ENCODE data around the gene ADAM10.

ADAM10 gene

GRCh38 chr15:58755956-58756355 is 6.4 kb upstream of the ADAM10 start:
- DNase-seq: peak; percentile 33

DNA sequence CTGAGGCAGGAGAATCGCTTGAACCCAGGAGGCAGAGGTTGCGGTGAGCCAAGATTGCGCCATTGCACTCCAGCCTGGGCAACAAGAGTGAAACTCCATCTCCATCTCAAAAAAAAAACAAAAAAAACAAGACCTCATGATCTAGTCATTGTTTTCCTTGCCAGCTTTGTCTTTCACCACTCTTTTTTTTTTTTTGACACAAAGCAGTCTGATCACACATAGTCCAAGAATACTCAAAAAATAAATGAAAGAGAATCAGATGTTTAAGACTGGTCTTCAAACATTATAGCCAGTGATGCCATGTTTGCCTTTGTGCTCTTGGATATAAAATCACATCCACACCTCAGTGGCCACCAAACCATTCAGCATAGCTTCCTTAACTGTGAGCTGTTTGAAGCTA is 5.8 kb upstream of the ADAM10 start:
- no peak for DNase-seq

- DNase-seq: no peak
Measured at GRCh38 chr15:58752716-58753115, 3.2 kb upstream of the ADAM10 start.

- DNase-seq: peak; percentile 49
Measured at GRCh38 chr15:58748852-58749531, 515 bp downstream of the ADAM10 start.

DNA sequence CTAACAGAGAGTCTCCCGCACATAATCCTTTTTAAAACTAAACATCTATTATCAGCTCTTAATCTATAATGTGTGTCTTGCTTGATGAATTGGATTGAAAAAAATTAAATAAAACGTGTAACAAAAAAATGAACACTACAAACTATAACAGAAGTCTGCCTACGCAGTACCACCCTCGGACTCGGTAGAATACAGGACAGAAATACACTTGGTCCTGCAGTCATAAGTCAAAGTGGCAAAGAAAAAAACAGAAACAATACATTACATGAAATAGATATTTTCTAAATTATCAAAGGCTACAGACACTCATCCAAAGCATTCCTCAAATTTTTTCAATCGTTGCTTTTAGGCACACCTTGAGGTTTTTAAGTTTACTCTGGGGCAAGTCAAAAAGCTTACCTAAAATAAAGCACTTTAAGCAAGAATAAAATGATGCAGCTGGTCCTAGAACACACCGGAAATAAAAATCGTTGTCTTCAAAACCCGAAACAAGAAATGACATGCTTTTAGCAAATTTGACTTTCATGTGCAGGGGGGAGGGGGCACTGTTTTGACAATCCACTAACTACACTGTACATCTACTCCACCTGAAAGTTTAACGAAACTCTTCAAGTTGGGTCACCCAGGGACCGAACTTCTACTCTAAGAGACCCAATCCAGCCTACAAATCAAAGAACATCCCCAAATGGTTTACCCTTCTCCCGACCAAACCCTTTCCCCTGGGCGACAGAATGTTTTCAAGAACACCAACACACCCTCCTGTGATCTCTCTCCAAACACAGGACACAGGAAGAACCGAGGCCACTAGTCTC is 1.3 kb downstream of the ADAM10 start:
- peak; percentile 22 for DNase-seq

DNA sequence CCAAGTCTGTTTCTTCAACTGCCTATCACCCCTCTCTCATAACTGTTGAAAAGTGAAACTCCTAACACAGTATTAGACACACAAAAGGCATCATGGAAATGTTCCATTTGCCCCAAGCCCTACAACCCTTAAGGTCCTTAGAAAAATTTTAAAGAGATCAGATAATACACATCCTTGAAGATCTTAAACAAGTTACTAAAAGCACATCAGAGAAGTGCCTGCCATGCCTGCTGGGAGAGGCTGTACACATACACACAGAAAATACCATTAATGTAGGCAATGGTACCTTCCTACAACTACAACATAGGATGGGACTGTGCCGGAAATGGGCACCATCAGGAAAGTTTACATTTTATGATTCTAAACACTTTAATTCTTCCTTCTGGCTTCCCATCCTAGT is 3.3 kb downstream of the ADAM10 start:
- DNase-seq: no peak

DNA sequence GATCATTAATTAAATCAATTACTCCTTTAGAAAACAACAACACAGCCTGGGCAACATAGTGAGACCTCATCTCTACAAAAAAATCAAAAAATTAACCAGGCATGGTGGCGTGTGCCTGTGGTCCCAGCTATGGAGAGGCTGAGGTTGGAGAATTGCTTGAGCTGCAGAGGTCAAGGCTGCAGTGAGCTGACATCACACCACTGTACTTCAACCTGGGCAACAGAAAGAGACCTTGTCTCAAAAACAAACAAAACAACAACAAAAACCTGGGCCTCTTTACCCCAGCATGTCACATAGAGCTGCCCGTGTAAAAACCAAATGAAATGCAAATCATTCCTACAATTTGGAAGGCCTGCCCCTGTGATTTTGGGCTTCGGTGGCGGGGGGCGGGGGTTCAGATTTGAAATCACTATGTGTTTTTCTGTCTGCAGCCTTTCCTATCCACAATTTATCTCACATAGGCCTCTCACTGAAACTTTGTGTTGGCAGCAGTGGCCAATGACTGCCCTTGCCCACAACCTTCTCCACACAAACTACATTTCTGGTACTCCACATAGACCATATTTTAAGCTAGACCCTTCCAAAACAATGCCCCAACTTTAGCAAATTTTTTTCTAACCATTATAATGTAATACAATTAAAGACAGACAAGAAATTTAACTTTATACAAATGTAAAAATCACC is 6.5 kb downstream of the ADAM10 start:
- no peak for DNase-seq

DNA sequence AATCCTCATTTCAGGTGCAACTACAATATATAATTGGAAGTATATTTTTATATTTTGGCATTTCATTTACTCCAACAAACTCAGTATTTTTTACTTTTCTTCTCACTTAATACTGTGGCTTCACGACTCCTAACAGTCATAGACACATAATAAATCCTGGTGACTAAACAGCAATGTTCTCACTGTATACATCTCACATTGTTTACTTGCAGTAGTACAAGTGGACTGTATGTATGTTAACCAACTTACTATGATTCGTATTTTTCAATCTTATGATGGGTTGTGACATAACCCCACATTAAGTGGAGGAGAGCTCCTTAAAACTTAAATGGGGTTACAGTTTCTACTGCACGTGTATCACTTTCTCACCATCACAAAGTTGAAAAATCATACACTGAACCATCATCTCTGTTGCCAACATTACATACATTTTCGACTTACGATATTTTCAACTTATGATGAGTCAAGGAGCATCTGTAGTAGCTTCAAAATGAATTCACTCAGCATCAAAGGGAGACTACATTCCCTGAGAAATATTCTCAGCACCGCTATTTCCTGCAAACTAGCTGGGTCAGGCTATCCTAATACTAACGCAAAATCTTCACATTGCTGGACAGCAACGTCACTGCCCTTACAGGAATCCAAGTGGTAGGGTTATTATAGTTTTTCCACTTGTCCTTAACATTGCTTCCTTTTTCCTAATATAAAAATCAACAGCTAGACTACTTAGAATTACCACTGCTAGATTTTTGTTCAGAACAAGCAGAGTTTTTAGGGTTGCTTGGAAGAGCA is 7.3 kb downstream of the ADAM10 start:
- DNase-seq: no peak

GRCh38 chr15:58741032-58741431 is 8.5 kb downstream of the ADAM10 start:
- DNase-seq: no peak

DNA sequence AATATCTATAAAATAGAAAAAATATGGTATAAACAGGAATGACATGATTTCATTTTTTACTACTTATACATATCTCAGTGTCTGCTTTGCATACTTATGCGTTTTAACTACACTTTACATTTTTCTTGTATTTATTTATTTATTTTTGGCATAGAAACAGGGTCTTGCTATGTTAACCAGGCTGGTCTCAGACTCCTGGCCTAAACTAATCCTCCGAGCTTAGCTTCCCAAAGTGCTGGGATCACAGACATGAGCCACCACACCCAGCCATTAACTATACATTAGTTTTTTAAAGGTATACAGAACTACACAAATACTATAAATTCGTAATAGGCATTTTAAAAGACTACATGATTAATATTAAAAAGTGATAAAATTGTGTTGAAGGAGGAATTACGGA is 9.1 kb downstream of the ADAM10 start:
- DNase-seq: no peak

- DNase-seq: no peak
Measured at GRCh38 chr15:58738046-58738707, 11.3 kb downstream of the ADAM10 start.

GRCh38 chr15:58737298-58737697 is 12.2 kb downstream of the ADAM10 start:
- DNase-seq: no peak

- peak; percentile 19 for DNase-seq
Measured at GRCh38 chr15:58736018-58736643, 13.4 kb downstream of the ADAM10 start.

- no peak for DNase-seq
Measured at GRCh38 chr15:58734859-58735258, 14.6 kb downstream of the ADAM10 start.

DNA sequence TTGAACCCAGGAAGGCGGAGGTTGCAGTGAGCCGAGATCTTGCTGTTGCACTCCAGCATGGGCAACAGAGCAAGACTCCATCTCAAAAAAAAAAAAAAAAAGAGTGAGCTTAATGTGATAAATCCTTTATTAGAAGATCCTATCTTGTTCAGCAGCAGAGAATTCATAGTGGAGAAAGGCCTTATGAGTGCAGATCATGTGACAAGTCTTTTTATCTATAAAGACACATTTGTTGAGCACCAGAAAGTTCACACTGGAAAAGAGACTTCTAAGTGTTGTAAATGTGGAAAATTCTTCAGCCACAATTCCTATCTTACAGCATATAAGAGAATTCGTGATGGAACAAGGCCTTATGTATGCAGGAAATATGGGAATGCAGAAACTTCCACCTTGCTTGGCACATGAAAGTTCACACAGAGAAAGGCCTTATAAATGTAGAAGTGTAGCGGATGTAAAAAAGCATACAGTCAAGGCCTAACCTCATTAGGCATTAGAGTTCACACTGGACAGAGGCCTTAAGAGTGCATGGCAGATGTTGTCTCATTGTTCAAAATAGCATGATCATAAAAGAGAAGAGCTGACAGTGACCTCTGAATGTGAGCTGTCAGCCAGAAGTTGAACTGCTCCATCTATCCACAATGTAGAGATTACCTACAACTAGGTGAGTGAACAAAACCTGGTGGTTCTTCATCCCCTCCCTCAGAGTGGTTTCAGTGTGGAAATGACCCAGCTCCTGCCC is 16.7 kb downstream of the ADAM10 start:
- no peak for DNase-seq

GRCh38 chr15:58731756-58732535 is 17.6 kb downstream of the ADAM10 start:
- DNase-seq: no peak

DNA sequence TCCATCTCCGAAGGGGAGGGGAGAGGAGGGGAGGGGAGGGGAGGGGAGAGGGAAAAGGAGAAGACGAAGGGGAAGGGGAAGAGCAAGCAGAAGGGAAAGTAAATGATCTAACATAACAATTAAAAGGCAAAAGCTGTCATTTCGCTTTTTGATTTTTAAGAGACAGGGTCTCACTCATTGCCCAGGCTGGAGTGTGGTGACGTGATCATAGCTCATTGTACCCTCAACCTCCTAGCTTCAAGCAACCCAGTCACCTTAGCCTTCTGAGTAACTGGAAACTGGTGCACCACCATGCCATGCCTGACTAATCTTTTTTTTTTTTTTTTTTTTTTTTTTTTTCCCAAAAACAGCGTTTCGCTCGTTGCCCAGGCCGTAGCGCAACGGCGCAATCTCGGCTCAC is 22.6 kb downstream of the ADAM10 start:
- DNase-seq: peak; percentile 73

DNA sequence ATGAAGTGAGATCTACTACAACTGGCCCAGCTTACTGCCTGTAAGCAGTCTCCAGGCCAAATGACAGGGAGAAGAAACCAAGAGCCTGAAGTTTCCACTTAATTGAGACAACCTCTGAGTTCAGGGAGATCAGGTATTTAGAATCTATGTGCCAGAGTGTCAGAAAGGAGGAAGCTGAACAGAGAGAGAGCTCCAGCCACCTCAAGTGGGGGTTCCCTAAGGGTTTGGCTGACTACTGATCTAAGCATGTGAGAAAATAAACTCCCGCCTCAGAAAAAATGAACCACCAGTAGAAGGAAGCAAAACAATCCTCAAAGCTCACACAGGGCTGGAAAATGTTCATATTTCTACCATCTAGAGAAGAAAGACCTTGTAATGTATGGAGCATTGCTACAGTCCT is 25.0 kb downstream of the ADAM10 start:
- peak; percentile 53 for DNase-seq

GRCh38 chr15:58717357-58717756 is 32.1 kb downstream of the ADAM10 start:
- DNase-seq: no peak

DNA sequence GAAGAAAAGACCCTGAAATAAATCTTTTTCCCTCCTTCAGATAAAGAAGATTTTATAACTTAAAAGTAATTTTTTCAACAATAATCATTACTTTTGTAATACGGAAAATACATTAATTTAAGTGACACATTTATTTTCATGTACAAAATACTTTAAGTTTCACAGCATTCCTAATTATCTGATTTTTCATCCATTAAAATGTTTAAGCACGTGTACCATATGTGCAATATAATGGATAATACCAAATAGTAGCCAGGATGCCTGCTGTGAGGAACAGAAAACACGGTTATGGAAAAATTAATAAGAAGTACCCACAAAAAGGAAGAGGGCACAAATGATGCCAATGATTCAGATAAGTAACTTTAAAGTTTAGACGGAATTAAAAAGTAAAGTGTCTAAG is 33.5 kb downstream of the ADAM10 start:
- DNase-seq: no peak

Data from NCI-H2171 treated with DMSO at 0.1 percent for 48 hours (cell line).